Progenitor cell of endocrine pancreas (in vitro differentiated cells): ENCODE data around the gene FAM193A. TPM values are rescaled to one million over a fixed set of nuclear protein-coding genes. Genes with fewer than 3 reads are reported as not detected.

Experiments
- DNase-seq: peaks from one replicate; pipeline ENCODE4 v3.0.0; 2021; ENCODE audit warnings: low spot score; ENCODE audit not compliant: unreplicated experiment
- H3K27ac Mint-ChIP-seq: 2 replicates; pipeline ENCODE4 v1.8.0; 2021; ENCODE audit warnings: mild to moderate bottlenecking, moderate library complexity, mixed read lengths
- H3K27me3 Mint-ChIP-seq: 2 replicates; pipeline ENCODE4 v1.8.0; 2021; ENCODE audit warnings: mixed read lengths
- H3K36me3 Mint-ChIP-seq: 2 replicates; pipeline ENCODE4 v1.8.0; 2022; ENCODE audit warnings: mixed read lengths; ENCODE audit not compliant: insufficient read depth
- H3K4me1 Mint-ChIP-seq: 2 replicates; pipeline ENCODE4 v1.8.0; 2021; ENCODE audit warnings: low read depth, mixed read lengths
- H3K4me3 Mint-ChIP-seq: 2 replicates; pipeline ENCODE4 v1.8.0; 2021; ENCODE audit warnings: low read depth, mild to moderate bottlenecking, moderate library complexity, mixed read lengths
- H3K9me3 Mint-ChIP-seq: 2 replicates; pipeline ENCODE4 v1.8.0; 2021; ENCODE audit warnings: low read depth, mixed read lengths
- CTCF ChIP-seq: fragments of 200-600 bp; sonication (generic); IDR thresholded peaks from one replicate; pipeline ENCODE4 v1.5.0; 2021; ENCODE audit warnings: antibody characterized with exemption, mild to moderate bottlenecking; ENCODE audit not compliant: unreplicated experiment
- total RNA-seq: library from RNA; stranded (reverse); gene quantifications from 2 replicates; pipeline ENCODE4 v1.2.1, GENCODE V29; 2021

The FAM193A gene
- total RNA-seq, 1 donor from 2014 or later: 53.4 TPM

- Mint-ChIP-seq H3K36me3 (peaks cover 31% of the 10 kb centered on the region), H3K27ac (no peak overlapping the region), H3K27me3 (no peaks in the 10 kb centered on the region), H3K4me1 (no peaks in the 10 kb centered on the region), H3K9me3 (no peaks in the 10 kb centered on the region), H3K4me3 (no peak overlapping the region)
- no peak for DNase-seq
- TF ChIP-seq CTCF: no peak
Observed at GRCh38 chr4:2663275-2663674, 126.8 kb downstream of the FAM193A start.

- H3K9me3 Mint-ChIP-seq: no peaks in the 10 kb centered on the region
- no peaks in the 10 kb centered on the region for H3K4me1 Mint-ChIP-seq
- H3K4me3 Mint-ChIP-seq: no peak overlapping the region
- no peak for DNase-seq
- H3K27ac Mint-ChIP-seq: no peak overlapping the region
- peaks cover 13% of the 10 kb centered on the region for H3K36me3 Mint-ChIP-seq
- no peaks in the 10 kb centered on the region for H3K27me3 Mint-ChIP-seq
- TF ChIP-seq CTCF: no peak
Observed at GRCh38 chr4:2666722-2667247, 130.3 kb downstream of the FAM193A start.

- Mint-ChIP-seq H3K4me1 (no peaks in the 10 kb centered on the region), H3K4me3 (no peak overlapping the region), H3K27me3 (no peaks in the 10 kb centered on the region), H3K27ac (no peak overlapping the region), H3K36me3 (peaks cover 17% of the 10 kb centered on the region), H3K9me3 (no peaks in the 10 kb centered on the region)
- no peak for DNase-seq
- TF ChIP-seq CTCF: no peak
Observed at GRCh38 chr4:2667428-2667827, 131.0 kb downstream of the FAM193A start.

GRCh38 chr4:2671267-2671895 is 134.9 kb downstream of the FAM193A start:
- no peaks in the 10 kb centered on the region for H3K27me3 Mint-ChIP-seq
- TF ChIP-seq CTCF: no peak
- no peaks in the 10 kb centered on the region for H3K9me3 Mint-ChIP-seq
- H3K27ac Mint-ChIP-seq: peak overlapping the region; percentile 8
- no peaks in the 10 kb centered on the region for H3K4me1 Mint-ChIP-seq
- no peak for DNase-seq
- H3K36me3 Mint-ChIP-seq: peaks cover 13% of the 10 kb centered on the region
- no peak overlapping the region for H3K4me3 Mint-ChIP-seq

- Mint-ChIP-seq H3K4me3 (no peak overlapping the region), H3K27ac (peak overlapping the region; percentile 18), H3K4me1 (no peaks in the 10 kb centered on the region), H3K9me3 (peaks cover 3% of the 10 kb centered on the region), H3K36me3 (peaks cover 16% of the 10 kb centered on the region), H3K27me3 (no peaks in the 10 kb centered on the region)
- no peak for DNase-seq
- TF ChIP-seq CTCF: no peak
Observed at GRCh38 chr4:2672082-2672481, 135.6 kb downstream of the FAM193A start.
